ENCODE measurements around the gene CHST9. TPM values are rescaled to one million over a fixed set of nuclear protein-coding genes. Genes with fewer than 3 reads are reported as not detected.
"Not testable (repeated sequence)": the region's sequence is repeated elsewhere in the genome, so short reads cannot be mapped to it uniquely, and the experiment has no call there.

CHST9 gene, protein sequence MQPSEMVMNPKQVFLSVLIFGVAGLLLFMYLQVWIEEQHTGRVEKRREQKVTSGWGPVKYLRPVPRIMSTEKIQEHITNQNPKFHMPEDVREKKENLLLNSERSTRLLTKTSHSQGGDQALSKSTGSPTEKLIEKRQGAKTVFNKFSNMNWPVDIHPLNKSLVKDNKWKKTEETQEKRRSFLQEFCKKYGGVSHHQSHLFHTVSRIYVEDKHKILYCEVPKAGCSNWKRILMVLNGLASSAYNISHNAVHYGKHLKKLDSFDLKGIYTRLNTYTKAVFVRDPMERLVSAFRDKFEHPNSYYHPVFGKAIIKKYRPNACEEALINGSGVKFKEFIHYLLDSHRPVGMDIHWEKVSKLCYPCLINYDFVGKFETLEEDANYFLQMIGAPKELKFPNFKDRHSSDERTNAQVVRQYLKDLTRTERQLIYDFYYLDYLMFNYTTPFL
- total RNA-seq (2016; rRNA removed; fragmentation: Illumina TruSeq; extraction: Trizol) (7.5 and 9.6 TPM in 2 replicates), polyA plus RNA-seq (2011; rRNA removed) (1.7 and 3.2 TPM in 2 replicates), polyA minus RNA-seq (2011; rRNA and poly(A)+ RNA removed; ENCODE audit: low replicate concordance) (1.3 TPM in 1 of 2 replicates, not detected in the other), Bru-seq, nascent RNA (percentile 75 among the genes with signal in this experiment), BruChase-seq, experiment 1, labeled RNA remaining after a 6-hour chase (percentile 63 among the genes with signal in this experiment), BruChase-seq, experiment 2, labeled RNA remaining after a 2-hour chase (percentile 72 among the genes with signal in this experiment)
- total RNA-seq (2016; cell fraction: cytosol; rRNA removed; fragmentation: Illumina TruSeq; extraction: Trizol; ENCODE audit: low read depth), result 1.2 and 1.8 TPM in 2 replicates
- total RNA-seq (2016; cell fraction: insoluble cytoplasmic fraction; rRNA removed; fragmentation: Illumina TruSeq; extraction: Trizol), result 8.3 and 8.4 TPM in 2 replicates
- 3.3 and 4.1 TPM in 2 replicates for total RNA-seq (2016; cell fraction: membrane; rRNA removed; fragmentation: Illumina TruSeq; extraction: Trizol)
- total RNA-seq (2016; cell fraction: nucleus; rRNA removed; fragmentation: Illumina TruSeq; extraction: Trizol), result 13.6 and 15.2 TPM in 2 replicates
- polyA plus RNA-seq (2011; cell fraction: cytosol; rRNA removed), result 1.0 and 1.4 TPM in 2 replicates
- polyA plus RNA-seq (2011; cell fraction: nucleus; rRNA removed), result 0.84 and 1.2 TPM in 2 replicates
- 1.8 and 2.1 TPM in 2 replicates for polyA plus RNA-seq (2012)
- 0.31 and 0.55 TPM in 2 replicates for polyA plus RNA-seq (2016; cell fraction: cytosol; fragmentation: Illumina TruSeq; extraction: Trizol; ENCODE audit: low read depth)
- polyA plus RNA-seq (2016; cell fraction: insoluble cytoplasmic fraction; fragmentation: Illumina TruSeq; extraction: Trizol; ENCODE audit: low read depth), result 6.3 and 6.5 TPM in 2 replicates
- polyA plus RNA-seq (2016; cell fraction: membrane; fragmentation: Illumina TruSeq; extraction: Trizol; ENCODE audit: low read depth), result 1.2 and 1.4 TPM in 2 replicates
- polyA plus RNA-seq (2016; cell fraction: nucleus; fragmentation: Illumina TruSeq; extraction: Trizol; ENCODE audit: insufficient read depth, low read depth), result 8.5 and 8.6 TPM in 2 replicates
- polyA minus RNA-seq (2011; cell fraction: cytosol; rRNA and poly(A)+ RNA removed), result 2.3 and 4.1 TPM in 2 replicates
- 8.1 TPM in 2 replicates for polyA minus RNA-seq (2011; cell fraction: nucleus; rRNA and poly(A)+ RNA removed)
- long read RNA-seq, experiment 1, transcript CHST9-202 (5 exons, 2,043 nt), result major isoform, 5 of 10 reads
- long read RNA-seq, experiment 1, partial matches to known transcripts, result 1 of 10 reads
- long read RNA-seq, experiment 1, other reads (novel, unspliced or antisense), result 4 of 10 reads
- long read RNA-seq, experiment 2, partial matches to known transcripts, result 0 of 14 reads
- long read RNA-seq, experiment 2, other reads (novel, unspliced or antisense), result 12 of 14 reads

GRCh38 chr18:27185025-27185763 is at the start of gene CHST9:
TSS of gene CHST9 (minus strand) at chr18:27185308. CDS start at chr18:27142809, 42,499 bp downstream.
- Histone ChIP-seq H3K79me2 (ENCODE audit: insufficient read depth, low read length) (no peaks in the 10 kb centered on the region), H3K9ac (ENCODE audit: insufficient read depth, low read depth, low read length) (no peak within 1 kb of the TSS), H3K4me1 (ENCODE audit: insufficient read depth, low read length) (peaks cover 7% of the 10 kb centered on the region; the same call in 1 of the 2 replicates), H3K27me3 (ENCODE audit: control insufficient read depth in 1 of 2, insufficient read depth in 2 of 2, low read length in 2 of 2) (peaks cover 4 to 20% of the 10 kb centered on the region in 2 experiments; a peak in 4 of 5 replicates), H3K27ac (ENCODE audit: extremely low read length, insufficient read depth, low read length) (no peak within 1 kb of the TSS), H3K4me2 (ENCODE audit: low read depth, low read length) (peak within 1 kb of the TSS; percentile 61), H4K20me1 (ENCODE audit: insufficient read depth, low read length) (no peaks in the 10 kb centered on the region), H3K9me3 (ENCODE audit: low read length) (no peaks in the 10 kb centered on the region), H3K36me3 (replicated peaks in 1 of 2; ENCODE audit: control insufficient read depth in 1 of 2, insufficient read depth in 2 of 2, low read length in 2 of 2) (no peaks in the 10 kb centered on the region), H2AFZ (ENCODE audit: low read length) (no peak within 1 kb of the TSS), H3K4me3 (replicated peaks in 1 of 3; ENCODE audit: insufficient read depth in 1 of 3, low read depth in 2 of 3, low read length in 3 of 3) (peak within 1 kb of the TSS; percentile 30 to 43 (median 43); a peak in 4 of 6 replicates)
- intact Hi-C loops (cut with micrococcal nuclease; ENCODE audit: unreplicated experiment), result no loop called here
- in situ Hi-C loops (cut with HindIII; ENCODE audit: extremely low pct_ligation_motif_present, low pct_unique_long_range_greater_than_20kb), result no loop called here
- 10% methylated on average over 16 of the region's 67 CpGs for WGBS (ENCODE audit: low lambda C conversion rate)
- TF ChIP-seq, protein P1, sequence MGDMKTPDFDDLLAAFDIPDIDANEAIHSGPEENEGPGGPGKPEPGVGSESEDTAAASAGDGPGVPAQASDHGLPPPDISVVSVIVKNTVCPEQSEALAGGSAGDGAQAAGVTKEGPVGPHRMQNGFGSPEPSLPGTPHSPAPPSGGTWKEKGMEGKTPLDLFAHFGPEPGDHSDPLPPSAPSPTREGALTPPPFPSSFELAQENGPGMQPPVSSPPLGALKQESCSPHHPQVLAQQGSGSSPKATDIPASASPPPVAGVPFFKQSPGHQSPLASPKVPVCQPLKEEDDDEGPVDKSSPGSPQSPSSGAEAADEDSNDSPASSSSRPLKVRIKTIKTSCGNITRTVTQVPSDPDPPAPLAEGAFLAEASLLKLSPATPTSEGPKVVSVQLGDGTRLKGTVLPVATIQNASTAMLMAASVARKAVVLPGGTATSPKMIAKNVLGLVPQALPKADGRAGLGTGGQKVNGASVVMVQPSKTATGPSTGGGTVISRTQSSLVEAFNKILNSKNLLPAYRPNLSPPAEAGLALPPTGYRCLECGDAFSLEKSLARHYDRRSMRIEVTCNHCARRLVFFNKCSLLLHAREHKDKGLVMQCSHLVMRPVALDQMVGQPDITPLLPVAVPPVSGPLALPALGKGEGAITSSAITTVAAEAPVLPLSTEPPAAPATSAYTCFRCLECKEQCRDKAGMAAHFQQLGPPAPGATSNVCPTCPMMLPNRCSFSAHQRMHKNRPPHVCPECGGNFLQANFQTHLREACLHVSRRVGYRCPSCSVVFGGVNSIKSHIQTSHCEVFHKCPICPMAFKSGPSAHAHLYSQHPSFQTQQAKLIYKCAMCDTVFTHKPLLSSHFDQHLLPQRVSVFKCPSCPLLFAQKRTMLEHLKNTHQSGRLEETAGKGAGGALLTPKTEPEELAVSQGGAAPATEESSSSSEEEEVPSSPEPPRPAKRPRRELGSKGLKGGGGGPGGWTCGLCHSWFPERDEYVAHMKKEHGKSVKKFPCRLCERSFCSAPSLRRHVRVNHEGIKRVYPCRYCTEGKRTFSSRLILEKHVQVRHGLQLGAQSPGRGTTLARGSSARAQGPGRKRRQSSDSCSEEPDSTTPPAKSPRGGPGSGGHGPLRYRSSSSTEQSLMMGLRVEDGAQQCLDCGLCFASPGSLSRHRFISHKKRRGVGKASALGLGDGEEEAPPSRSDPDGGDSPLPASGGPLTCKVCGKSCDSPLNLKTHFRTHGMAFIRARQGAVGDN (CRISPR knock-in tag; IDR thresholded peaks at IDR 0.05), result 0 out of 2 replicates have a peak, but pooled peaks have one; percentile 13
- no peak for TF ChIP-seq HOXA5 (CRISPR knock-in tag; IDR thresholded peaks at IDR 0.05)
- ATAC-seq (peak; percentile 98), FAIRE-seq (no peak), DNase-seq (ENCODE audit: low spot score) (no peak)
- BruUV-seq (replicated peaks), result no TSS peak
- POLR2A ChIA-PET, result no interaction called here
- CTCF ChIA-PET (ENCODE audit: low intra/inter-chr PET ratio, low total read pairs), result no interaction called here

- H3K27me3 ChIP-seq (ENCODE audit: control insufficient read depth in 1 of 2, insufficient read depth in 2 of 2, low read length in 2 of 2); intact Hi-C loops (cut with micrococcal nuclease; ENCODE audit: unreplicated experiment); H3K4me3 ChIP-seq (replicated peaks in 1 of 3; ENCODE audit: insufficient read depth in 1 of 3, low read depth in 2 of 3, low read length in 3 of 3); in situ Hi-C loops (cut with HindIII; ENCODE audit: extremely low pct_ligation_motif_present, low pct_unique_long_range_greater_than_20kb); H4K20me1 ChIP-seq (ENCODE audit: insufficient read depth, low read length); BruUV-seq (replicated peaks); H3K9me3 ChIP-seq (ENCODE audit: low read length); FAIRE-seq; H3K4me2 ChIP-seq (ENCODE audit: low read depth, low read length); H2AFZ ChIP-seq (ENCODE audit: low read length); DNase-seq (ENCODE audit: low spot score); CTCF ChIA-PET (ENCODE audit: low intra/inter-chr PET ratio, low total read pairs); H3K27ac ChIP-seq (ENCODE audit: extremely low read length, insufficient read depth, low read length); H3K9ac ChIP-seq (ENCODE audit: insufficient read depth, low read depth, low read length); H3K79me2 ChIP-seq (ENCODE audit: insufficient read depth, low read length); H3K4me1 ChIP-seq (ENCODE audit: insufficient read depth, low read length); POLR2A ChIA-PET; ATAC-seq; H3K36me3 ChIP-seq (replicated peaks in 1 of 2; ENCODE audit: control insufficient read depth in 1 of 2, insufficient read depth in 2 of 2, low read length in 2 of 2): not testable (repeated sequence)
- 43% methylated on average over 5 of the region's 6 CpGs for WGBS (ENCODE audit: low lambda C conversion rate)
These were observed 47.2 kb upstream of the CHST9 start for GRCh38 chr18:27232355-27232754.
